Vagina (tissue), 2 donors: Measurements from ENCODE around the gene COBLL1.

Experiments
- POLR2A ChIP-seq, 2 donors: fragments of 450-650 bp; IDR thresholded peaks; one replicate each; pipeline ENCODE4 v1.6.1; 2017; ENCODE audit warnings: antibody characterized with exemption in 2 of 2, mild to moderate bottlenecking in 2 of 2, moderate library complexity in 2 of 2
- POLR2AphosphoS5 ChIP-seq, 2 donors: sonication (generic); formaldehyde crosslinking; IDR thresholded peaks; one replicate each; pipeline ENCODE4 v1.9.0; 2017; ENCODE audit warnings: antibody characterized with exemption in 2 of 2, mild to moderate bottlenecking in 2 of 2, low read depth in 1 of 2; ENCODE audit not compliant: insufficient read depth in 1 of 2
- TF ChIP-seq, protein P1 (sequence below), 3 experiments: fragments of 450-650 bp in 2 of 3; fragments of 200-600 bp in 1 of 3; sonication (generic) in 1 of 3; IDR thresholded peaks; one replicate each; pipeline ENCODE4 v1.5.1; 2017 to 2019; ENCODE audit warnings: antibody characterized with exemption in 3 of 3, mild to moderate bottlenecking in 2 of 3, moderate library complexity in 2 of 3

DNA sequence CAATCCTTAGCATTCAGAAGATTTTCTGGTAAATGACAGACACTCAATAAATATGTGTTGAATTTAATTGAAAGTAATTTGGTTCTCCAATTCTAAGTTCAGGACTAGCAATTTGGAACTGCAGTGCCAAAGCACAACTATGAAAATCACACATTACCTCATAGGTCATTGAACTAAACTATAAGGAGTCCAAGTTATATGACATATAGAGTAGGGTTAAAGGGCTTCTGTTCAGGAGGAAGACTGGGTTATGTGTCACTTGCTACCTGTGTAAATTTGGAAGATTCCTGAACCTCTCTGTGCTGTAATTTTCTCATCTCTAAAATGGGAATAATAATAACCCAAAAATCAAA is 27.8 kb upstream of the COBLL1 start:
- no peak for TF ChIP-seq POLR2A (IDR thresholded peaks at IDR 0.05)
- TF ChIP-seq, protein P1, sequence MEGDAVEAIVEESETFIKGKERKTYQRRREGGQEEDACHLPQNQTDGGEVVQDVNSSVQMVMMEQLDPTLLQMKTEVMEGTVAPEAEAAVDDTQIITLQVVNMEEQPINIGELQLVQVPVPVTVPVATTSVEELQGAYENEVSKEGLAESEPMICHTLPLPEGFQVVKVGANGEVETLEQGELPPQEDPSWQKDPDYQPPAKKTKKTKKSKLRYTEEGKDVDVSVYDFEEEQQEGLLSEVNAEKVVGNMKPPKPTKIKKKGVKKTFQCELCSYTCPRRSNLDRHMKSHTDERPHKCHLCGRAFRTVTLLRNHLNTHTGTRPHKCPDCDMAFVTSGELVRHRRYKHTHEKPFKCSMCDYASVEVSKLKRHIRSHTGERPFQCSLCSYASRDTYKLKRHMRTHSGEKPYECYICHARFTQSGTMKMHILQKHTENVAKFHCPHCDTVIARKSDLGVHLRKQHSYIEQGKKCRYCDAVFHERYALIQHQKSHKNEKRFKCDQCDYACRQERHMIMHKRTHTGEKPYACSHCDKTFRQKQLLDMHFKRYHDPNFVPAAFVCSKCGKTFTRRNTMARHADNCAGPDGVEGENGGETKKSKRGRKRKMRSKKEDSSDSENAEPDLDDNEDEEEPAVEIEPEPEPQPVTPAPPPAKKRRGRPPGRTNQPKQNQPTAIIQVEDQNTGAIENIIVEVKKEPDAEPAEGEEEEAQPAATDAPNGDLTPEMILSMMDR (IDR thresholded peaks at IDR 0.05) = no peak
- no peak for TF ChIP-seq POLR2AphosphoS5 (IDR thresholded peaks at IDR 0.05; ENCODE audit: insufficient read depth in 1 of 2, low read depth in 1 of 2)
